Osteoblast (primary cell): Measurements from ENCODE around the gene GART. TPM values are rescaled to one million over a fixed set of nuclear protein-coding genes. Genes with fewer than 3 reads are reported as not detected.
A peak's percentile ranks its signal among the peaks of the same experiment; 100 is the strongest.

Experiments used
- DNase-seq: peaks from one replicate; pipeline ENCODE4 v3.0.0; 2011; ENCODE audit warnings: low spot score, mixed read lengths; ENCODE audit not compliant: insufficient read length; ENCODE audit errors: missing footprints
- H2AFZ ChIP-seq: 2 replicates; pipeline ENCODE4 v1.6.0; 2011; ENCODE audit warnings: mild to moderate bottlenecking, low read length
- H3K27ac ChIP-seq: 2 replicates; pipeline ENCODE4 v1.5.1; 2011; ENCODE audit warnings: mild to moderate bottlenecking, low read depth, low read length, moderate library complexity
- H3K27me3 ChIP-seq: 2 replicates; pipeline ENCODE4 v1.6.0; 2012; ENCODE audit warnings: mild to moderate bottlenecking, control low read depth, inconsistent platforms, low read length, moderate library complexity; ENCODE audit not compliant: insufficient read depth
- H3K36me3 ChIP-seq: 2 replicates; pipeline ENCODE4 v1.5.1; 2011; ENCODE audit warnings: mild to moderate bottlenecking, low read length, control low read depth, moderate library complexity; ENCODE audit not compliant: insufficient read depth
- H3K4me1 ChIP-seq: 2 replicates; pipeline ENCODE4 v1.5.1; 2011; ENCODE audit warnings: mild to moderate bottlenecking, low read length, control low read depth, moderate library complexity; ENCODE audit not compliant: insufficient read depth
- H3K4me2 ChIP-seq: 2 replicates; pipeline ENCODE4 v1.6.0; 2011; ENCODE audit warnings: mild to moderate bottlenecking, low read length; ENCODE audit not compliant: insufficient read depth
- H3K4me3 ChIP-seq: fragments of 200-600 bp; sonication (generic); 3 replicates; pipeline ENCODE4 v1.5.1; 2012; ENCODE audit warnings: mild to moderate bottlenecking, low read length, inconsistent platforms; ENCODE audit not compliant: insufficient read depth
- H3K79me2 ChIP-seq: 2 replicates; pipeline ENCODE4 v1.6.0; 2012; ENCODE audit warnings: mild to moderate bottlenecking, low read length, control low read depth, inconsistent platforms; ENCODE audit not compliant: insufficient read depth
- H3K9me3 ChIP-seq: 2 replicates; pipeline ENCODE4 v1.5.1; 2011; ENCODE audit warnings: low read depth, low read length, control low read depth
- H4K20me1 ChIP-seq: 2 replicates; pipeline ENCODE4 v1.6.0; 2012; ENCODE audit warnings: mild to moderate bottlenecking, low read length, control low read depth; ENCODE audit not compliant: insufficient read depth
- CTCF ChIP-seq: IDR thresholded peaks from 2 replicates; pipeline ENCODE4 v1.5.1; 2011; ENCODE audit warnings: mild to moderate bottlenecking, low read depth, low read length, moderate library complexity; ENCODE audit errors: extremely low read depth
- total RNA-seq: library from RNA; depleted of rRNA; stranded (reverse); fragments of >200 nt; gene quantifications from 2 replicates; pipeline ENCODE4 v1.2.3, GENCODE V29; 2012

GART gene
- total RNA-seq, 1 donor = 85.8 TPM

- H3K4me2 ChIP-seq = no peak overlapping the region
- H3K27ac ChIP-seq = no peak overlapping the region
- H3K9me3 ChIP-seq = no peaks in the 10 kb centered on the region
- H3K27me3 ChIP-seq = no peaks in the 10 kb centered on the region
- peaks cover 90% of the 10 kb centered on the region for H3K36me3 ChIP-seq
- TF ChIP-seq CTCF = no peak
- no peak overlapping the region for H2AFZ ChIP-seq
- peaks cover 99% of the 10 kb centered on the region for H3K79me2 ChIP-seq
- H4K20me1 ChIP-seq = peaks cover 74% of the 10 kb centered on the region
- no peak overlapping the region for H3K4me3 ChIP-seq
- no peaks in the 10 kb centered on the region for H3K4me1 ChIP-seq
- DNase-seq = no peak
Observed at GRCh38 chr21:33551664-33552063, 9.7 kb upstream of the GART start.

GRCh38 chr21:33550772-33551660, 9.1 kb upstream of the GART start:
- Histone ChIP-seq H3K27me3 (no peaks in the 10 kb centered on the region), H3K4me3 (no peak overlapping the region), H3K9me3 (no peaks in the 10 kb centered on the region), H3K4me1 (no peaks in the 10 kb centered on the region), H3K27ac (no peak overlapping the region), H3K36me3 (peaks cover 94% of the 10 kb centered on the region), H4K20me1 (peaks cover 73% of the 10 kb centered on the region), H3K79me2 (peaks cover 100% of the 10 kb centered on the region), H3K4me2 (no peak overlapping the region), H2AFZ (no peak overlapping the region)
- no peak for TF ChIP-seq CTCF
- DNase-seq = peak; percentile 67

- Histone ChIP-seq H3K4me1 (peaks cover 6% of the 10 kb centered on the region), H3K4me3 (no peak overlapping the region), H3K27ac (no peak overlapping the region), H3K36me3 (peaks cover 85% of the 10 kb centered on the region), H4K20me1 (peaks cover 73% of the 10 kb centered on the region), H3K79me2 (peaks cover 100% of the 10 kb centered on the region), H3K27me3 (no peaks in the 10 kb centered on the region), H2AFZ (no peak overlapping the region), H3K9me3 (no peaks in the 10 kb centered on the region), H3K4me2 (no peak overlapping the region)
- DNase-seq = peak; percentile 54
- TF ChIP-seq CTCF = no peak
Observed at GRCh38 chr21:33549848-33550771, 8.2 kb upstream of the GART start.
